ENCODE results near the gene DHRS7.

DHRS7 gene

GRCh38 chr14:60184905-60185555 is 19.8 kb upstream of the DHRS7 start:
- DNase-seq (ENCODE audit: low spot score), result no peak

- DNase-seq (ENCODE audit: low spot score), result no peak
Measured at GRCh38 chr14:60184146-60184904, 19.1 kb upstream of the DHRS7 start.

GRCh38 chr14:60183741-60184140 is 18.5 kb upstream of the DHRS7 start:
- DNase-seq (ENCODE audit: low spot score), result no peak

- DNase-seq (ENCODE audit: low spot score), result no peak
Measured at GRCh38 chr14:60183138-60183537, 17.9 kb upstream of the DHRS7 start.

- DNase-seq (ENCODE audit: low spot score), result no peak
Measured at GRCh38 chr14:60179431-60179869, 14.3 kb upstream of the DHRS7 start.

- DNase-seq (ENCODE audit: low spot score), result no peak
Measured at GRCh38 chr14:60178820-60179219, 13.6 kb upstream of the DHRS7 start.

- DNase-seq (ENCODE audit: low spot score), result no peak
Measured at GRCh38 chr14:60178164-60178563, 13.0 kb upstream of the DHRS7 start.

- no peak for DNase-seq (ENCODE audit: low spot score)
Measured at GRCh38 chr14:60175255-60175902, 10.2 kb upstream of the DHRS7 start.

- no peak for DNase-seq (ENCODE audit: low spot score)
Measured at GRCh38 chr14:60174352-60175254, 9.4 kb upstream of the DHRS7 start.

- DNase-seq (ENCODE audit: low spot score), result no peak
Measured at GRCh38 chr14:60171690-60172089, 6.5 kb upstream of the DHRS7 start.

- no peak for DNase-seq (ENCODE audit: low spot score)
Measured at GRCh38 chr14:60170948-60171347, 5.8 kb upstream of the DHRS7 start.

- no peak for DNase-seq (ENCODE audit: low spot score)
Measured at GRCh38 chr14:60169722-60170121, 4.5 kb upstream of the DHRS7 start.

- DNase-seq (ENCODE audit: low spot score), result no peak
Measured at GRCh38 chr14:60166142-60166541, 944 bp upstream of the DHRS7 start.

GRCh38 chr14:60165547-60165876 is 314 bp upstream of the DHRS7 start:
- no peak for DNase-seq (ENCODE audit: low spot score)

- DNase-seq (ENCODE audit: low spot score), result no peak
Measured at GRCh38 chr14:60164404-60164711, 840 bp downstream of the DHRS7 start.

- DNase-seq (ENCODE audit: low spot score), result no peak
Measured at GRCh38 chr14:60163693-60164092, 1.5 kb downstream of the DHRS7 start.

- DNase-seq (ENCODE audit: low spot score), result no peak
Measured at GRCh38 chr14:60161196-60162107, 3.7 kb downstream of the DHRS7 start.

- no peak for DNase-seq (ENCODE audit: low spot score)
Measured at GRCh38 chr14:60160422-60160821, 4.8 kb downstream of the DHRS7 start.

GRCh38 chr14:60154671-60155070 is 10.5 kb downstream of the DHRS7 start:
- DNase-seq (ENCODE audit: low spot score), result no peak

- DNase-seq (ENCODE audit: low spot score), result no peak
Measured at GRCh38 chr14:60153991-60154390, 11.2 kb downstream of the DHRS7 start.

GRCh38 chr14:60151715-60152114 is 13.5 kb downstream of the DHRS7 start:
- DNase-seq (ENCODE audit: low spot score), result no peak
